A549 (cell line): Measurements from ENCODE around the gene METTL1. TPM values are rescaled to one million over a fixed set of nuclear protein-coding genes. Genes with fewer than 3 reads are reported as not detected.
A peak's percentile ranks its signal among the peaks of the same experiment; 100 is the strongest.

Experiments
- ATAC-seq, 2 experiments: fragments of 200-7000 bp in 1 of 2; fragments of >200 bp in 1 of 2; cut with Nextera tagmentation in 1 of 2; cut with Tn5 transposase in 1 of 2; 3 replicates each; pipeline versions ENCODE4 v1.8.0 to v1.9.1; 2018 to 2020; ENCODE audit warnings: mild to moderate bottlenecking in 1 of 2, moderate library complexity in 1 of 2
- CTCF ChIA-PET: fragments of 300-600 bp; sonication (Branson Sonifier 250); formaldehyde crosslinking; extraction: SDS; loops from one replicate; lab custom pipeline; 2021; ENCODE audit warnings: antibody characterized with exemption, inconsistent platforms; lab: Yijun Ruan, JAX
- POLR2A ChIA-PET: fragments of 350-600 bp; formaldehyde crosslinking; extraction: SDS; loops from one replicate; lab custom pipeline; 2021; ENCODE audit warnings: antibody characterized with exemption, inconsistent platforms; lab: Yijun Ruan, JAX
- DNase-seq, 2 experiments: peaks; one replicate each; pipeline versions ENCODE4 v3.0.0 to v3.0.0-alpha.2; 2011 to 2016; ENCODE audit warnings: low read depth in 1 of 2, low spot score in 1 of 2
- FAIRE-seq: peaks from 2 replicates; lab custom pipeline; 2011; peaks lifted over from hg19 to GRCh38; lab: Jason Lieb, UNC
- H3K27ac ChIP-seq, 2 experiments: fragments of >200 bp; sonication (Bioruptor Twin); formaldehyde crosslinking; 3 replicates each; pipeline ENCODE4 v1.5.1; 2016 to 2017
- H3K4me1 ChIP-seq: fragments of >200 bp; sonication (Bioruptor Twin); formaldehyde crosslinking; 3 replicates; pipeline ENCODE4 v1.6.1; 2016
- H3K4me2 ChIP-seq: fragments of >200 bp; sonication (Bioruptor Twin); formaldehyde crosslinking; 3 replicates; pipeline ENCODE4 v1.6.1; 2016
- H3K4me3 ChIP-seq: fragments of >200 bp; sonication (Bioruptor Twin); formaldehyde crosslinking; 3 replicates; pipeline ENCODE4 v1.5.1; 2016
- H3K9me3 ChIP-seq: fragments of >200 bp; sonication (Bioruptor Twin); formaldehyde crosslinking; 3 replicates; pipeline ENCODE4 v1.6.1; 2016
- CEBPB ChIP-seq, 2 experiments: fragments of >200 bp in 1 of 2; sonication (Bioruptor Twin) in 1 of 2; formaldehyde crosslinking in 1 of 2; IDR thresholded peaks; 2 replicates each; pipeline ENCODE4 v1.6.1; 2012 to 2016
- FOSB ChIP-seq: fragments of 250-450 bp; sonication (Bioruptor Pico); IDR thresholded peaks from 2 replicates; pipeline ENCODE4 v1.5.0; 2020; ENCODE audit warnings: mild to moderate bottlenecking, moderate library complexity
- HEYL ChIP-seq: fragments of 250-450 bp; sonication (Bioruptor Pico); IDR thresholded peaks from 2 replicates; pipeline ENCODE4 v1.8.0; 2021; ENCODE audit warnings: mild to moderate bottlenecking, moderate library complexity
- HOXA7 ChIP-seq: fragments of 250-450 bp; sonication (Bioruptor Pico); IDR thresholded peaks from 2 replicates; pipeline ENCODE4 v1.5.0; 2020; ENCODE audit warnings: mild to moderate bottlenecking, moderate library complexity
- HOXB5 ChIP-seq: fragments of 250-450 bp; sonication (Bioruptor Pico); IDR thresholded peaks from 2 replicates; pipeline ENCODE4 v1.5.0; 2020; ENCODE audit warnings: mild to moderate bottlenecking, moderate library complexity
- JUNB ChIP-seq: fragments of >200 bp; sonication (Bioruptor Twin); formaldehyde crosslinking; IDR thresholded peaks from 2 replicates; pipeline ENCODE4 v1.6.1; 2016
- KDM5A ChIP-seq: fragments of 200-600 bp; sonication (generic); IDR thresholded peaks from 2 replicates; pipeline ENCODE4 v1.6.1; 2016; ENCODE audit warnings: antibody characterized with exemption, mild to moderate bottlenecking
- POLR2A ChIP-seq: IDR thresholded peaks from 2 replicates; pipeline ENCODE4 v1.6.1; 2012; ENCODE audit warnings: mild to moderate bottlenecking, low read length
- RARB ChIP-seq: fragments of 250-450 bp; sonication (Bioruptor Pico); IDR thresholded peaks from 2 replicates; pipeline ENCODE4 v1.8.0; 2021; ENCODE audit warnings: mild to moderate bottlenecking, moderate library complexity
- RCOR1 ChIP-seq: fragments of 150-350 bp; IDR thresholded peaks from 2 replicates; pipeline ENCODE4 v1.6.1; 2014; ENCODE audit warnings: antibody characterized with exemption, low read length, low read depth
- RFX5 ChIP-seq: fragments of 450-650 bp; IDR thresholded peaks from 2 replicates; pipeline ENCODE4 v1.7.1; 2014; ENCODE audit warnings: antibody characterized with exemption, mild to moderate bottlenecking, moderate library complexity
- RNF2 ChIP-seq: fragments of 200-600 bp; sonication (generic); IDR thresholded peaks from 2 replicates; pipeline ENCODE4 v1.6.1; 2016; ENCODE audit warnings: low read depth, mild to moderate bottlenecking, antibody characterized with exemption, moderate library complexity, borderline replicate concordance
- TFCP2L1 ChIP-seq: fragments of 250-450 bp; sonication (Bioruptor Pico); IDR thresholded peaks from 2 replicates; pipeline ENCODE4 v1.5.0; 2021; ENCODE audit warnings: mild to moderate bottlenecking
- TP53 ChIP-seq: fragments of 250-450 bp; sonication (Bioruptor Pico); IDR thresholded peaks from 2 replicates; pipeline ENCODE4 v1.5.0; 2021; ENCODE audit warnings: mild to moderate bottlenecking, moderate library complexity
- WGBS: methylation state at CpG from one replicate; pipeline ENCODE4 v1.1.6; 2017; ENCODE audit errors: missing lambda C conversion rate; 5-methylcytosine and 5-hydroxymethylcytosine counted together
- polyA plus RNA-seq, 4 experiments: library from polyadenylated mRNA; depleted of rRNA in 3 of 4; stranded (reverse); fragments of >200 nt; fragmentation: RNase III in 1 of 4; extraction: RNeasy Plus Mini Kit Qiagen cat#74134 plus additional on column Dnase treatment in 1 of 4; gene quantifications; 2 replicates in 3 of 4; 3 replicates in 1 of 4; pipeline ENCODE4 v1.2.3, GENCODE V29; 2011 to 2017
- TF ChIP-seq, protein P1 (sequence below): fragments of >200 bp; sonication (Bioruptor Twin); formaldehyde crosslinking; IDR thresholded peaks from 2 replicates; pipeline ENCODE4 v1.6.1; 2016
- TF ChIP-seq, protein P2 (sequence below): IDR thresholded peaks from 2 replicates; pipeline ENCODE4 v1.6.1; 2012
- TF ChIP-seq, protein P3 (sequence below): IDR thresholded peaks from 2 replicates; pipeline ENCODE4 v1.6.1; 2012

METTL1 gene
- polyA plus RNA-seq, 2 of the 4 experiments (the other 2 are of a cell fraction), result 55.2 to 60.2 TPM

DNA sequence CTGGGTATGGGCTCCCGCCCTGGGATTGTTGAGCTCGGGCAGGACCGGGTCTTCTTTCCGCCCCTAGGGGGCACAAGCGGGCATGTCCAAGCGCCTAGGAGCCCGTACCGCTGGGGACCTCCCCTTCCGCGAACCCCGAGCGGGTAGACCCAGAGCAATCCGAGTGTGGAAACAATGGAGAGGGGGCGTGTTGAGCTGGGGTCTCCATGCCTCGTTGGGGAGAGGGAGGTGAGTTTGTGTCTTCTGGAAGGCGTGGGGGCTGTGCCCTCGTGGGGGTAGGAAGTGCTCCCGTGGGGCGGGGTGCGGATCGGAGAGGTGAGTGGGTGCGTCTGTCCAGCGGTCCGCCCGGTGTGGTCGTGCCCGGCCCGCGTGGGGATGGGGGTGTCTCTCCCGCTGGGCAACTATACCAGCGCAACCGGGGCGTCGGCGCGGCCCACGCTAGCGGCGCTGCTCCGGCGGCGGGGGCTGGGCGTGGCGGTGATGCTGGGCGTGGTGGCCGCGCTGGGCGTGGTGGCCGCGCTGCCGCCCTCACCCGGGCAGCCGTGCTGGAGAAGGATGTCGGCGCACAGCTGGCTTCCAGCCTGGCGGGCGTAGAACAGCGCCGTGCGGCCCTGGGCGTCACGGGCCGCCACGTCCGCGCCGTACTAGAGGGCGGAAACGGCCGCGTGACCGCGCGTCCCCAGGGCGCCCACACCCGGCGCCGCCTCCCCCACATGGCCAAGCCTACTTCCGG, 45.6 kb downstream of the METTL1 start (continued):
- no peak for TF ChIP-seq RFX5

DNA sequence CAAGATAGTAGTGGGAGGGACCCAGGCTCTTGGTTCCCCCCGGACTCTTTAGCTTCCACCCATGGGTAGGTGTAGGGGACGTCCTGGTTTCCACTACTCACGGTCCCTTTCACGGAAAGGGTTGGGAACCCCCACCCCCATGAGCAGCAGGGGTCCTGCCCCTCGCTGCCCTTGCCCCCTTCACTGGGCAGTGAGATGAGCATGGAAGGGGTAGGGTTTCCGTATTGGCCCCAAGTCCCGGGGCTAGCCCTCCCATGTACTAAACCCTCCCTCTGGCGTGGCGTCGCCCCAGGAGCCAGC, 46.1 kb downstream of the METTL1 start:
- Histone ChIP-seq H3K4me2 (peak overlapping the region; percentile 99), H3K4me1 (peaks cover 18% of the 10 kb centered on the region), H3K9me3 (no peaks in the 10 kb centered on the region), H3K4me3 (peak overlapping the region; percentile 96), H3K27ac (peak overlapping the region; percentile 97 to 98)
- ATAC-seq, result peak; percentile 22 to 41; a peak in 5 of 6 replicates
- peak in 1 of 2 experiments; percentile 43 for DNase-seq
- TF ChIP-seq HOXB5 (CRISPR knock-in tag) (no peak), POLR2A (peak; percentile 20; the same call in 1 of the 2 replicates), RFX5 (no peak)
- POLR2A ChIA-PET, result interaction anchor here (1.0 to 1.9 kb wide), 6 partner anchors 10 to 39 kb away, joined by 3 to 14 read pairs (median 4); partner anchors contain the start of genes CDK4 and TSPAN31
- WGBS, result 6% methylated on average over 7 of the region's 10 CpGs
- FAIRE-seq, result no peak
- CTCF ChIA-PET, result interaction anchor here (0.7 to 13.8 kb wide), 22 partner anchors 9 to 177 kb away, joined by 3 to 242 read pairs (median 7); partner anchors contain the start of genes AGAP2, CDK4, DTX3 and OS9

DNA sequence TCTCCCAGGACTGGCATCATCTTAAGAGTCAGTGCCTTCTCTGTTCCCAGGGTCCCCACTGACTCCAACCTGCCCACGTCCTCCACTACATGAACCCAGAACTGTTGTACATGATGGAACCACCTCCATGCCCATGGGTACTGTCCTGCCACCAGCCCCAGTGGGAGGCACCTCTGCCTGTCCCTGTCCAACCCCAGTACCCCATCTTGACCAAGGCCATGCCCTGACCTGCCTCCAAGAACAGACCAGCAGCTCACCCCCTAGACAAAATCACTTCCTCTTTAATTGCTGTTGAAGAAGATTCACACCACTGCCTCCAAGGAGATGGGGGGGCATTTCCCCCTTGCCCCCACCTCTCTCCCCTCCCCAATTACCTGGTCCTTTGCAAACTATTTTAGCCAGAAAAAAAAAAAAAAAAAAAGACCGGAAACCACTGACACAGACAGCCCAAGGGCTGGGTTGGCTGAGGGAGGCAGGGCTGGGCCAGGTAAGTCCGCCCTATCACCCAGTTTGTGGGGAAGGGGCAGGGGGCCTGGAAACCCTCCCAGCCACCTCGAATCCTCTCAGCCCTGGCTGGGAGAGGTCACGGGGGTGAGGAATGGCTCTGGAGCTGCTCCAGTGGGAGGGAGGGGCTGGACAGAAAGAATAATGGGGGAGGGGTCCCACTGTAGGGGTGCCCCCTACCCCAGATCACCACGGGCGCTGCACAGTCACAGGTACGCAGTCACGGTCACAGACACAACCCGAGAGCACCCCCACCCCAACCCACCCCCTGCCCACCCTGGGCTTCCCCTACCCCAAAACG, 46.8 kb downstream of the METTL1 start:
- Histone ChIP-seq H3K4me3 (peak overlapping the region; percentile 96), H3K27ac (peak overlapping the region; percentile 97 to 98; a peak in 5 of 6 replicates), H3K9me3 (no peaks in the 10 kb centered on the region), H3K4me2 (peak overlapping the region; percentile 99), H3K4me1 (peaks cover 18% of the 10 kb centered on the region)
- ATAC-seq (no peak), FAIRE-seq (no peak), DNase-seq (no peak)
- ChIA-PET CTCF (interaction anchor here (0.7 to 13.8 kb wide), 24 partner anchors 8 to 178 kb away, joined by 3 to 242 read pairs (median 7); partner anchors contain the start of genes AGAP2, B4GALNT1, CDK4 and CYP27B1), POLR2A (interaction anchor here (1.0 to 1.9 kb wide), 6 partner anchors 10 to 40 kb away, joined by 3 to 14 read pairs (median 4); partner anchors contain the start of genes CDK4 and TSPAN31)
- TF ChIP-seq, protein P1, sequence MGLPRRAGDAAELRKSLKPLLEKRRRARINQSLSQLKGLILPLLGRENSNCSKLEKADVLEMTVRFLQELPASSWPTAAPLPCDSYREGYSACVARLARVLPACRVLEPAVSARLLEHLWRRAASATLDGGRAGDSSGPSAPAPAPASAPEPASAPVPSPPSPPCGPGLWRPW, result no peak
- TF ChIP-seq RNF2 (no peak), RCOR1 (no peak), RARB (CRISPR knock-in tag) (no peak), TP53 (CRISPR knock-in tag) (no peak), HEYL (no peak), JUNB (no peak), HOXA7 (CRISPR knock-in tag) (no peak), TFCP2L1 (no peak), CEBPB (IDR thresholded peaks at IDR 0.05) (no peak), FOSB (CRISPR knock-in tag) (no peak), KDM5A (no peak)
- TF ChIP-seq, protein P2, sequence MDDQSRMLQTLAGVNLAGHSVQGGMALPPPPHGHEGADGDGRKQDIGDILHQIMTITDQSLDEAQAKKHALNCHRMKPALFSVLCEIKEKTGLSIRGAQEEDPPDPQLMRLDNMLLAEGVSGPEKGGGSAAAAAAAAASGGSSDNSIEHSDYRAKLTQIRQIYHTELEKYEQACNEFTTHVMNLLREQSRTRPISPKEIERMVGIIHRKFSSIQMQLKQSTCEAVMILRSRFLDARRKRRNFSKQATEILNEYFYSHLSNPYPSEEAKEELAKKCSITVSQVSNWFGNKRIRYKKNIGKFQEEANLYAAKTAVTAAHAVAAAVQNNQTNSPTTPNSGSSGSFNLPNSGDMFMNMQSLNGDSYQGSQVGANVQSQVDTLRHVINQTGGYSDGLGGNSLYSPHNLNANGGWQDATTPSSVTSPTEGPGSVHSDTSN, result no peak
- TF ChIP-seq, protein P3, sequence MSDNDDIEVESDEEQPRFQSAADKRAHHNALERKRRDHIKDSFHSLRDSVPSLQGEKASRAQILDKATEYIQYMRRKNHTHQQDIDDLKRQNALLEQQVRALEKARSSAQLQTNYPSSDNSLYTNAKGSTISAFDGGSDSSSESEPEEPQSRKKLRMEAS, result no peak
- WGBS, result 72% methylated on average over 9 of the region's 11 CpGs
